GM23338 (cell line): ENCODE measurements around the gene ECHDC3. TPM values are rescaled to one million over a fixed set of nuclear protein-coding genes. Genes with fewer than 3 reads are reported as not detected.
"Not testable (repeated sequence)": the region's sequence is repeated elsewhere in the genome, so short reads cannot be mapped to it uniquely, and the experiment has no call there.

Experiments used
- ATAC-seq: fragments of 200-7000 bp; cut with Tn5 transposase; 3 replicates; pipeline ENCODE4 v1.9.1; 2020
- DNase-seq: peaks from one replicate; pipeline ENCODE4 v3.0.0-alpha.2; 2015; ENCODE audit warnings: low spot score
- H2AFZ ChIP-seq: fragments of 200-600 bp; sonication (generic); 2 replicates; pipeline ENCODE4 v1.8.0; 2016; ENCODE audit warnings: antibody characterized with exemption, mild to moderate bottlenecking, moderate library complexity
- H3F3A ChIP-seq: fragments of 200-600 bp; sonication (generic); replicated peaks from 2 replicates; pipeline ENCODE4 v1.8.0; 2017; ENCODE audit warnings: antibody characterized with exemption, mixed run types, low read depth
- H3K27ac ChIP-seq: fragments of 200-600 bp; sonication (generic); 2 replicates; pipeline ENCODE4 v1.6.1; 2016; ENCODE audit warnings: low read depth
- H3K27me3 ChIP-seq: fragments of 200-600 bp; sonication (generic); 2 replicates; pipeline ENCODE4 v1.8.0; 2016; ENCODE audit warnings: mild to moderate bottlenecking, mixed run types, moderate library complexity; ENCODE audit not compliant: insufficient read depth
- H3K36me3 ChIP-seq: fragments of 200-600 bp; sonication (generic); 2 replicates; pipeline ENCODE4 v1.8.0; 2016; ENCODE audit warnings: mild to moderate bottlenecking; ENCODE audit not compliant: insufficient read depth
- H3K4me1 ChIP-seq: fragments of 200-600 bp; sonication (generic); 2 replicates; pipeline ENCODE4 v1.8.0; 2016; ENCODE audit warnings: mild to moderate bottlenecking, moderate library complexity; ENCODE audit not compliant: insufficient read depth
- H3K4me2 ChIP-seq: fragments of 200-600 bp; sonication (generic); 2 replicates; pipeline ENCODE4 v1.7.1; 2017; ENCODE audit warnings: mixed run types
- H3K4me3 ChIP-seq: fragments of 200-600 bp; sonication (generic); 2 replicates; pipeline ENCODE4 v1.6.1; 2016; ENCODE audit warnings: mixed run types
- H3K79me2 ChIP-seq: fragments of 200-600 bp; sonication (generic); replicated peaks from 2 replicates; pipeline ENCODE4 v1.8.0; 2017; ENCODE audit warnings: mild to moderate bottlenecking; ENCODE audit not compliant: insufficient read depth
- H3K9me2 ChIP-seq: fragments of 200-600 bp; sonication (generic); 2 replicates; pipeline ENCODE4 v1.8.0; 2017; ENCODE audit not compliant: insufficient read depth
- H4K20me1 ChIP-seq: fragments of 200-600 bp; sonication (generic); replicated peaks from 2 replicates; pipeline ENCODE4 v1.8.0; 2017; ENCODE audit warnings: mild to moderate bottlenecking; ENCODE audit not compliant: insufficient read depth
- H3K27ac Mint-ChIP-seq: 2 replicates; pipeline ENCODE4 v1.8.0; 2020; ENCODE audit warnings: inconsistent platforms, mild to moderate bottlenecking, moderate library complexity, mixed read lengths
- H3K27me3 Mint-ChIP-seq: 3 replicates; pipeline ENCODE4 v1.8.0; 2022; ENCODE audit warnings: low read depth, mild to moderate bottlenecking, moderate library complexity, mixed read lengths, inconsistent platforms; ENCODE audit not compliant: insufficient read depth, poor library complexity
- H3K36me3 Mint-ChIP-seq: 3 replicates; pipeline ENCODE4 v1.8.0; 2021; ENCODE audit warnings: low read depth, mild to moderate bottlenecking, inconsistent platforms, moderate library complexity, mixed read lengths
- H3K4me1 Mint-ChIP-seq: 3 replicates; pipeline ENCODE4 v1.8.0; 2020; ENCODE audit warnings: mild to moderate bottlenecking, inconsistent platforms, mixed read lengths
- H3K4me3 Mint-ChIP-seq: 3 replicates; pipeline ENCODE4 v1.8.0; 2021; ENCODE audit warnings: moderate library complexity, mild to moderate bottlenecking, inconsistent platforms, mixed read lengths
- H3K9me3 Mint-ChIP-seq: 3 replicates; pipeline ENCODE4 v1.8.0; 2020; ENCODE audit warnings: moderate library complexity, mild to moderate bottlenecking, inconsistent platforms, mixed read lengths
- CREB1 ChIP-seq: fragments of 250-450 bp; sonication (Bioruptor Pico); IDR thresholded peaks from 2 replicates; pipeline ENCODE4 v1.5.0; 2020; ENCODE audit warnings: low read depth, mild to moderate bottlenecking, moderate library complexity
- EZH2 ChIP-seq: fragments of 200-600 bp; sonication (generic); IDR thresholded peaks from one replicate; pipeline ENCODE4 v1.8.0; 2017; ENCODE audit warnings: antibody characterized with exemption, mild to moderate bottlenecking, low read depth; ENCODE audit not compliant: unreplicated experiment
- EZH2phosphoT487 ChIP-seq: fragments of 200-600 bp; sonication (generic); IDR thresholded peaks from one replicate; pipeline ENCODE4 v1.8.1; 2018; ENCODE audit warnings: antibody characterized with exemption; ENCODE audit not compliant: unreplicated experiment
- JUNB ChIP-seq: IDR thresholded peaks from one replicate; pipeline ENCODE4 v1.6.1; 2016; ENCODE audit warnings: antibody characterized with exemption; ENCODE audit not compliant: unreplicated experiment
- NANOG ChIP-seq: IDR thresholded peaks from 2 replicates; pipeline ENCODE4 v1.6.1; 2016; ENCODE audit warnings: antibody characterized with exemption, borderline replicate concordance
- POLR2AphosphoS5 ChIP-seq: IDR thresholded peaks from 2 replicates; pipeline ENCODE4 v1.6.1; 2016; ENCODE audit warnings: antibody characterized with exemption, low read depth
- STAT1 ChIP-seq: IDR thresholded peaks from one replicate; pipeline ENCODE4 v1.6.1; 2016; ENCODE audit warnings: antibody characterized with exemption; ENCODE audit not compliant: unreplicated experiment
- ZNF114 ChIP-seq: fragments of 250-450 bp; sonication (Bioruptor Pico); IDR thresholded peaks from 2 replicates; pipeline ENCODE4 v1.5.0; 2020; ENCODE audit warnings: mild to moderate bottlenecking, moderate library complexity
- polyA plus RNA-seq: library from polyadenylated mRNA; unstranded; fragments of >200 nt; fragmentation: Nextera tagmentation; extraction: Ambion mirVana; gene quantifications from 2 replicates; pipeline ENCODE4 v1.2.1, GENCODE V29; 2016
- total RNA-seq: library from RNA; depleted of rRNA; stranded (reverse); fragments of >200 nt; shearing (Covaris generic); gene quantifications from 2 replicates; pipeline ENCODE4 v1.2.3, GENCODE V29; 2014
- TF ChIP-seq, protein P1 (sequence below): IDR thresholded peaks from one replicate; pipeline ENCODE4 v1.6.1; 2018; ENCODE audit warnings: antibody characterized with exemption; ENCODE audit not compliant: unreplicated experiment
- TF ChIP-seq, protein P2 (sequence below): IDR thresholded peaks from 2 replicates; pipeline ENCODE4 v1.6.1; 2016; ENCODE audit warnings: antibody characterized with exemption

ECHDC3 gene
- total and polyA plus RNA-seq, 2 experiments from 2014 or later, result 16.3 to 50.1 TPM

DNA sequence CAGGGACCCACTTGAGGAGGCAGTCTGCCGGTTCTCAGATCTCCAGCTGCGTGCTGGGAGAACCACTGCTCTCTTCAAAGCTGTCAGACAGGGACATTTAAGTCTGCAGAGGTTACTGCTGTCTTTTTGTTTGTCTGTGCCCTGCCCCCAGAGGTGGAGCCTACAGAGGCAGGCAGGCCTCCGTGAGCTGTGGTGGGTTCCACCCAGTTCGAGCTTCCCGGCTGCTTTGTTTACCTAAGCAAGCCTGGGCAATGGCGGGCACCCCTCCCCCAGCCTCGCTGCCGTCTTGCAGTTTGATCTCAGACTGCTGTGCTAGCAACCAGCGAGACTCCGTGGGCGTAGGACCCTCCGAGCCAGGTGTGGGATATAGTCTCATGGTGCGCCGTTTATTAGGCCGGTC, 5.4 kb upstream of the ECHDC3 start:
- peaks cover 19% of the 10 kb centered on the region for H3K9me3 Mint-ChIP-seq
- not testable (repeated sequence) for H3K9me2 ChIP-seq, H3K27ac Mint-ChIP-seq, H4K20me1 ChIP-seq, H3K4me3 Mint-ChIP-seq, H3K4me3 ChIP-seq, H3K27me3 ChIP-seq, H3K36me3 ChIP-seq, DNase-seq, H3K4me1 ChIP-seq, H2AFZ ChIP-seq, ATAC-seq, H3F3A ChIP-seq, H3K27ac ChIP-seq, H3K79me2 ChIP-seq, H3K4me2 ChIP-seq
- H3K27me3 Mint-ChIP-seq, result peaks cover 17% of the 10 kb centered on the region
- peaks cover 13% of the 10 kb centered on the region for H3K4me1 Mint-ChIP-seq
- peaks cover 11% of the 10 kb centered on the region for H3K36me3 Mint-ChIP-seq

DNA sequence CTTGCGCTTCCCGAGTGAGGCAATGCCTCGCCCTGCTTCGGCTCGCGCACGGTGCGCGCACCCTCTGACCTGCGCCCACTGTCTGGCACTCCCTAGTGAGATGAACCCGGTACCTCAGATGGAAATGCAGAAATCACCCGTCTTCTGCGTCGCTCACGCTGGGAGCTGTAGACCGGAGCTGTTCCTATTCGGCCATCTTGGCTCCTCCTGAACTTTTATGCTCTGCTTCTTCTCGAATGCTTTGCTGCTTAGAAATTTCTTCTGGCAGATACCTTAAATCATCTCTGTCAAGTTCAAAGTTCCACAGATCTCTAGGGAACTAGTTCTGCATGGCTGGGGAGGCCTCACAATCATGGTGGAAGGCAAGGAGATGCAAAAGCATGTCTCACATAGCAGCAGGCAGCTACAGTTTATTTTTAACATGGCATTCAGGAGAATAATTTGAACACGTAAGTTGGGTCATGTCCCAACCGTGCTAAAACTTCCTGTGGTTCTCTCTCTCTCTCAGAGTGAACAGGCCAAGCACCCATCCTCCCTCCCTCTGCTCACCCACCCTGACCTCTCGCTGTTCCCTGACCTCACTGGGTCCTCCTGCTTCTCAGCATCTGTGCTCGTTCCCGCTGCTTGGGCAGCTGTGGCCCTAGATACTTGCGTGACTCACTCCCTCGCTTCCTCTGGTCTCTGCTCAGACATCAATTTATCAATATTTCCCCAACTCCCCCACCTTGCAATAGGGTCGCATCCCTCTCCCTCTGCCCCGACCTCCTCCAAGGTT, 4.7 kb upstream of the ECHDC3 start:
- Mint-ChIP-seq H3K27ac (peak overlapping the region; percentile 95), H3K9me3 (peaks cover 21% of the 10 kb centered on the region), H3K4me1 (peaks cover 13% of the 10 kb centered on the region), H3K27me3 (peaks cover 20% of the 10 kb centered on the region), H3K36me3 (peaks cover 11% of the 10 kb centered on the region), H3K4me3 (peak overlapping the region; percentile 62)
- Histone ChIP-seq H2AFZ (peak overlapping the region; percentile 86), H3K27ac (peak overlapping the region; percentile 47; the same call in 1 of the 2 replicates), H3K4me2 (peak overlapping the region; percentile 70), H3K4me3 (peak overlapping the region; percentile 35; the same call in 1 of the 2 replicates)
- not testable (repeated sequence) for H3K27me3 ChIP-seq, H3K4me1 ChIP-seq, ATAC-seq, H3K36me3 ChIP-seq, DNase-seq, H3F3A ChIP-seq, H3K79me2 ChIP-seq, H4K20me1 ChIP-seq, H3K9me2 ChIP-seq

DNA sequence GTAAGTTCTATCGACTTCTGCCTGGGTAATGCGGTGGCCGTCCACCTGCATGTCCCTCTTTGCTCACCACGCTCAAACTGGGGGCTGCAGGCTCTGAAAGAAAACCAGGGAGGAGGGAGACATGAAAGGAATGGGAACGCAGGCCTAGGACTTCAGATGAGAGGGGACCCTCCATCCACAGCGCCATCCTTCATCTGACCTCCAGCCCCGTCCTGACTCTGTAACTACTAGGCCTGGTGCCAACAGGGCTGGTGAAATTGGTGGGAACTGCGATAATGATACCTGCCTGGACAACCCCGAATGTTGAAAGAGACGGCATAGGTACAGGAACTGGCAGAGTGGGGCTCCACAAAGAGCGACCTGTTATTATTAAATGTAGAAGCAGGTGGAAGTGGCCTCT, 1.3 kb upstream of the ECHDC3 start:
- no peak overlapping the region for H3K27ac ChIP-seq
- Mint-ChIP-seq H3K27ac (no peak overlapping the region), H3K4me1 (peaks cover 17% of the 10 kb centered on the region), H3K36me3 (peaks cover 29% of the 10 kb centered on the region), H3K4me3 (no peak overlapping the region), H3K27me3 (peaks cover 28% of the 10 kb centered on the region), H3K9me3 (peaks cover 21% of the 10 kb centered on the region)
- no peak overlapping the region for H3K4me2 ChIP-seq
- peak overlapping the region; percentile 84 for H2AFZ ChIP-seq
- H4K20me1 ChIP-seq, result no peaks in the 10 kb centered on the region
- 0 out of 2 replicates have a peak, but pooled peaks cover 3% of the 10 kb centered on the region for H3K79me2 ChIP-seq
- H3K27me3 ChIP-seq, result peaks cover 4% of the 10 kb centered on the region; the same call in 1 of the 2 replicates
- ATAC-seq (no peak), DNase-seq (no peak)
- no peak overlapping the region for H3K4me3 ChIP-seq
- peaks cover 4% of the 10 kb centered on the region; the same call in 1 of the 2 replicates for H3K4me1 ChIP-seq
- peaks cover 3% of the 10 kb centered on the region; the same call in 1 of the 2 replicates for H3K36me3 ChIP-seq
- peaks cover 7% of the 10 kb centered on the region; the same call in 1 of the 2 replicates for H3K9me2 ChIP-seq
- 0 out of 2 replicates have a peak, but pooled peaks cover 6% of the 10 kb centered on the region for H3F3A ChIP-seq
- TF ChIP-seq, protein P1, sequence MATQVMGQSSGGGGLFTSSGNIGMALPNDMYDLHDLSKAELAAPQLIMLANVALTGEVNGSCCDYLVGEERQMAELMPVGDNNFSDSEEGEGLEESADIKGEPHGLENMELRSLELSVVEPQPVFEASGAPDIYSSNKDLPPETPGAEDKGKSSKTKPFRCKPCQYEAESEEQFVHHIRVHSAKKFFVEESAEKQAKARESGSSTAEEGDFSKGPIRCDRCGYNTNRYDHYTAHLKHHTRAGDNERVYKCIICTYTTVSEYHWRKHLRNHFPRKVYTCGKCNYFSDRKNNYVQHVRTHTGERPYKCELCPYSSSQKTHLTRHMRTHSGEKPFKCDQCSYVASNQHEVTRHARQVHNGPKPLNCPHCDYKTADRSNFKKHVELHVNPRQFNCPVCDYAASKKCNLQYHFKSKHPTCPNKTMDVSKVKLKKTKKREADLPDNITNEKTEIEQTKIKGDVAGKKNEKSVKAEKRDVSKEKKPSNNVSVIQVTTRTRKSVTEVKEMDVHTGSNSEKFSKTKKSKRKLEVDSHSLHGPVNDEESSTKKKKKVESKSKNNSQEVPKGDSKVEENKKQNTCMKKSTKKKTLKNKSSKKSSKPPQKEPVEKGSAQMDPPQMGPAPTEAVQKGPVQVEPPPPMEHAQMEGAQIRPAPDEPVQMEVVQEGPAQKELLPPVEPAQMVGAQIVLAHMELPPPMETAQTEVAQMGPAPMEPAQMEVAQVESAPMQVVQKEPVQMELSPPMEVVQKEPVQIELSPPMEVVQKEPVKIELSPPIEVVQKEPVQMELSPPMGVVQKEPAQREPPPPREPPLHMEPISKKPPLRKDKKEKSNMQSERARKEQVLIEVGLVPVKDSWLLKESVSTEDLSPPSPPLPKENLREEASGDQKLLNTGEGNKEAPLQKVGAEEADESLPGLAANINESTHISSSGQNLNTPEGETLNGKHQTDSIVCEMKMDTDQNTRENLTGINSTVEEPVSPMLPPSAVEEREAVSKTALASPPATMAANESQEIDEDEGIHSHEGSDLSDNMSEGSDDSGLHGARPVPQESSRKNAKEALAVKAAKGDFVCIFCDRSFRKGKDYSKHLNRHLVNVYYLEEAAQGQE, result no peak
- no peak for TF ChIP-seq CREB1
- no peak for TF ChIP-seq NANOG
- TF ChIP-seq EZH2phosphoT487, result no peak
- no peak for TF ChIP-seq STAT1
- TF ChIP-seq JUNB, result no peak
- no peak for TF ChIP-seq EZH2
- TF ChIP-seq ZNF114, result no peak
- no peak for TF ChIP-seq POLR2AphosphoS5
- TF ChIP-seq, protein P2, sequence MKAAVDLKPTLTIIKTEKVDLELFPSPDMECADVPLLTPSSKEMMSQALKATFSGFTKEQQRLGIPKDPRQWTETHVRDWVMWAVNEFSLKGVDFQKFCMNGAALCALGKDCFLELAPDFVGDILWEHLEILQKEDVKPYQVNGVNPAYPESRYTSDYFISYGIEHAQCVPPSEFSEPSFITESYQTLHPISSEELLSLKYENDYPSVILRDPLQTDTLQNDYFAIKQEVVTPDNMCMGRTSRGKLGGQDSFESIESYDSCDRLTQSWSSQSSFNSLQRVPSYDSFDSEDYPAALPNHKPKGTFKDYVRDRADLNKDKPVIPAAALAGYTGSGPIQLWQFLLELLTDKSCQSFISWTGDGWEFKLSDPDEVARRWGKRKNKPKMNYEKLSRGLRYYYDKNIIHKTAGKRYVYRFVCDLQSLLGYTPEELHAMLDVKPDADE, result no peak
